ENCODE data around the gene GRHL3. TPM values are rescaled to one million over a fixed set of nuclear protein-coding genes. Genes with fewer than 3 reads are reported as not detected.

The GRHL3 gene
- under 0.01 and 0.38 TPM in 2 replicates for total RNA-seq

GRCh38 chr1:24319312-24319863 lies at the start of gene GRHL3:
GRHL3 (plus strand) TSS chr1:24319357; CDS start chr1:24319552, 195 bp downstream.

Other genes with a start within 250 kb of the GRHL3 start
- gene MYOM3, start 207.2 kb upstream of the GRHL3 start, total RNA-seq, result under 0.01 TPM in 2 replicates
- gene IL22RA1, start 176.2 kb upstream of the GRHL3 start, total RNA-seq, result not detected in 2 replicates
- under 0.01 TPM in 2 replicates for gene IFNLR1, start 132.1 kb upstream of the GRHL3 start, total RNA-seq
- 3.8 and 5.1 TPM in 2 replicates for gene STPG1, start 94.4 kb downstream of the GRHL3 start, total RNA-seq
- 59.4 and 66.8 TPM in 2 replicates for gene NIPAL3, start 96.4 kb downstream of the GRHL3 start, total RNA-seq
- gene RCAN3, start 183.5 kb downstream of the GRHL3 start, total RNA-seq, result 2.5 and 3.7 TPM in 2 replicates
- not detected in 2 replicates for gene NCMAP, start 236.7 kb downstream of the GRHL3 start, total RNA-seq

Measured in regular cardiac myocyte (primary cell).